PC-3 (cell line): ENCODE data around the gene ANTXR1.

ENCODE experiments used
- EZH2 ChIP-seq: fragments of 300-600 bp; sonication (generic); IDR thresholded peaks from one replicate; pipeline ENCODE4 v1.6.1; 2017; ENCODE audit warnings: antibody characterized with exemption, mild to moderate bottlenecking, low read length; ENCODE audit not compliant: unreplicated experiment
- TF ChIP-seq, protein P1 (sequence below): fragments of 300-600 bp; sonication (generic); conservative IDR thresholded peaks from 2 replicates; pipeline ENCODE4 v1.5.1; 2017; ENCODE audit warnings: antibody characterized with exemption, low read depth, mild to moderate bottlenecking, low read length

DNA sequence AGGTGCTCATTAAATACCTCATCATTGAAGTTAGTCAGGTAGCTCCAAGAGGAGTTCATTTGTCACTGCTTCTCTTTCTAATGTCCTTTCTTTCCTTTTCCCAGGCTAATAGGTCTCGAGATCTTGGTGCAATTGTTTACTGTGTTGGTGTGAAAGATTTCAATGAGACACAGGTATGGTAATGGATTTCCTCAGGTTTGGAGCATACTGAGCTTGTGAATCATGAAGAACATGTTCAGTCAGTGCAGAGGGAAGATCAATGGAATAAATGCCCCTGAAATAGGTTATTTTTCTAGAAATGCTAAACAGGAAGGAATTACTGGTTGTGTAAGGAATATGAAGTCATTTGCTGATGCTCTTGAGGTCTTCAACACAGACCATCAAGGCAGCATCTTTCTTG is 62.5 kb downstream of the ANTXR1 start:
- TF ChIP-seq, protein P1, sequence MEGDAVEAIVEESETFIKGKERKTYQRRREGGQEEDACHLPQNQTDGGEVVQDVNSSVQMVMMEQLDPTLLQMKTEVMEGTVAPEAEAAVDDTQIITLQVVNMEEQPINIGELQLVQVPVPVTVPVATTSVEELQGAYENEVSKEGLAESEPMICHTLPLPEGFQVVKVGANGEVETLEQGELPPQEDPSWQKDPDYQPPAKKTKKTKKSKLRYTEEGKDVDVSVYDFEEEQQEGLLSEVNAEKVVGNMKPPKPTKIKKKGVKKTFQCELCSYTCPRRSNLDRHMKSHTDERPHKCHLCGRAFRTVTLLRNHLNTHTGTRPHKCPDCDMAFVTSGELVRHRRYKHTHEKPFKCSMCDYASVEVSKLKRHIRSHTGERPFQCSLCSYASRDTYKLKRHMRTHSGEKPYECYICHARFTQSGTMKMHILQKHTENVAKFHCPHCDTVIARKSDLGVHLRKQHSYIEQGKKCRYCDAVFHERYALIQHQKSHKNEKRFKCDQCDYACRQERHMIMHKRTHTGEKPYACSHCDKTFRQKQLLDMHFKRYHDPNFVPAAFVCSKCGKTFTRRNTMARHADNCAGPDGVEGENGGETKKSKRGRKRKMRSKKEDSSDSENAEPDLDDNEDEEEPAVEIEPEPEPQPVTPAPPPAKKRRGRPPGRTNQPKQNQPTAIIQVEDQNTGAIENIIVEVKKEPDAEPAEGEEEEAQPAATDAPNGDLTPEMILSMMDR, result no peak
- TF ChIP-seq EZH2, result no peak
